ENCODE data around the gene CNTNAP3B.
"Not testable (repeated sequence)": the region's sequence is repeated elsewhere in the genome, so short reads cannot be mapped to it uniquely, and the experiment has no call there.

DNA sequence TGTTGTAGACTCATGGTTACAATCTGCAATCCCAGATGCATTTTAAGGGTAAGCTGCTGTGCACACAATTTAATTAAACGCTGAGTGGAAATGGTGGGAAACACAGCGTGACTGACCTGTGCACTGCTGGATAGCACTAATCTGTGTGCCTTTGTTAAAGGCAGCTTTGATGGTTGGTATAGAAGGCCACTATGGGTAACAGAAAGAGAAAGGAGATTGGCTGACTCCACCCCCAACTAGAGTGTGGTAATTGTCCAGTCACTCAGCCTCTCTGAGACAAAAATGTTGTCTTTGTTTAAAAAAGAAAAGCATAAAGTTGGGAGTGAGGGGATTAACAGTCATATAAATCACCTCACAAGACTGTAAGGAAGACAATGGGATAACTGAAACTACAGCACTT lies 48.9 kb downstream of the CNTNAP3B start:
- TF ChIP-seq, protein P1, sequence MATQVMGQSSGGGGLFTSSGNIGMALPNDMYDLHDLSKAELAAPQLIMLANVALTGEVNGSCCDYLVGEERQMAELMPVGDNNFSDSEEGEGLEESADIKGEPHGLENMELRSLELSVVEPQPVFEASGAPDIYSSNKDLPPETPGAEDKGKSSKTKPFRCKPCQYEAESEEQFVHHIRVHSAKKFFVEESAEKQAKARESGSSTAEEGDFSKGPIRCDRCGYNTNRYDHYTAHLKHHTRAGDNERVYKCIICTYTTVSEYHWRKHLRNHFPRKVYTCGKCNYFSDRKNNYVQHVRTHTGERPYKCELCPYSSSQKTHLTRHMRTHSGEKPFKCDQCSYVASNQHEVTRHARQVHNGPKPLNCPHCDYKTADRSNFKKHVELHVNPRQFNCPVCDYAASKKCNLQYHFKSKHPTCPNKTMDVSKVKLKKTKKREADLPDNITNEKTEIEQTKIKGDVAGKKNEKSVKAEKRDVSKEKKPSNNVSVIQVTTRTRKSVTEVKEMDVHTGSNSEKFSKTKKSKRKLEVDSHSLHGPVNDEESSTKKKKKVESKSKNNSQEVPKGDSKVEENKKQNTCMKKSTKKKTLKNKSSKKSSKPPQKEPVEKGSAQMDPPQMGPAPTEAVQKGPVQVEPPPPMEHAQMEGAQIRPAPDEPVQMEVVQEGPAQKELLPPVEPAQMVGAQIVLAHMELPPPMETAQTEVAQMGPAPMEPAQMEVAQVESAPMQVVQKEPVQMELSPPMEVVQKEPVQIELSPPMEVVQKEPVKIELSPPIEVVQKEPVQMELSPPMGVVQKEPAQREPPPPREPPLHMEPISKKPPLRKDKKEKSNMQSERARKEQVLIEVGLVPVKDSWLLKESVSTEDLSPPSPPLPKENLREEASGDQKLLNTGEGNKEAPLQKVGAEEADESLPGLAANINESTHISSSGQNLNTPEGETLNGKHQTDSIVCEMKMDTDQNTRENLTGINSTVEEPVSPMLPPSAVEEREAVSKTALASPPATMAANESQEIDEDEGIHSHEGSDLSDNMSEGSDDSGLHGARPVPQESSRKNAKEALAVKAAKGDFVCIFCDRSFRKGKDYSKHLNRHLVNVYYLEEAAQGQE (IDR thresholded peaks at IDR 0.05; ENCODE audit: unreplicated experiment), result not testable (repeated sequence)
- not testable (repeated sequence) for TF ChIP-seq POLR2AphosphoS5 (IDR thresholded peaks at IDR 0.05; ENCODE audit: low read depth); JUNB (IDR thresholded peaks at IDR 0.05; ENCODE audit: unreplicated experiment); EZH2phosphoT487 (IDR thresholded peaks at IDR 0.05; ENCODE audit: unreplicated experiment); EZH2 (IDR thresholded peaks at IDR 0.05; ENCODE audit: low read depth, unreplicated experiment); ZNF114 (CRISPR knock-in tag; IDR thresholded peaks at IDR 0.05)
- TF ChIP-seq, protein P2, sequence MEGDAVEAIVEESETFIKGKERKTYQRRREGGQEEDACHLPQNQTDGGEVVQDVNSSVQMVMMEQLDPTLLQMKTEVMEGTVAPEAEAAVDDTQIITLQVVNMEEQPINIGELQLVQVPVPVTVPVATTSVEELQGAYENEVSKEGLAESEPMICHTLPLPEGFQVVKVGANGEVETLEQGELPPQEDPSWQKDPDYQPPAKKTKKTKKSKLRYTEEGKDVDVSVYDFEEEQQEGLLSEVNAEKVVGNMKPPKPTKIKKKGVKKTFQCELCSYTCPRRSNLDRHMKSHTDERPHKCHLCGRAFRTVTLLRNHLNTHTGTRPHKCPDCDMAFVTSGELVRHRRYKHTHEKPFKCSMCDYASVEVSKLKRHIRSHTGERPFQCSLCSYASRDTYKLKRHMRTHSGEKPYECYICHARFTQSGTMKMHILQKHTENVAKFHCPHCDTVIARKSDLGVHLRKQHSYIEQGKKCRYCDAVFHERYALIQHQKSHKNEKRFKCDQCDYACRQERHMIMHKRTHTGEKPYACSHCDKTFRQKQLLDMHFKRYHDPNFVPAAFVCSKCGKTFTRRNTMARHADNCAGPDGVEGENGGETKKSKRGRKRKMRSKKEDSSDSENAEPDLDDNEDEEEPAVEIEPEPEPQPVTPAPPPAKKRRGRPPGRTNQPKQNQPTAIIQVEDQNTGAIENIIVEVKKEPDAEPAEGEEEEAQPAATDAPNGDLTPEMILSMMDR (conservative IDR thresholded peaks at IDR 0.05; ENCODE audit: low read depth in 2 of 2), result not testable (repeated sequence)
- TF ChIP-seq, protein P3, sequence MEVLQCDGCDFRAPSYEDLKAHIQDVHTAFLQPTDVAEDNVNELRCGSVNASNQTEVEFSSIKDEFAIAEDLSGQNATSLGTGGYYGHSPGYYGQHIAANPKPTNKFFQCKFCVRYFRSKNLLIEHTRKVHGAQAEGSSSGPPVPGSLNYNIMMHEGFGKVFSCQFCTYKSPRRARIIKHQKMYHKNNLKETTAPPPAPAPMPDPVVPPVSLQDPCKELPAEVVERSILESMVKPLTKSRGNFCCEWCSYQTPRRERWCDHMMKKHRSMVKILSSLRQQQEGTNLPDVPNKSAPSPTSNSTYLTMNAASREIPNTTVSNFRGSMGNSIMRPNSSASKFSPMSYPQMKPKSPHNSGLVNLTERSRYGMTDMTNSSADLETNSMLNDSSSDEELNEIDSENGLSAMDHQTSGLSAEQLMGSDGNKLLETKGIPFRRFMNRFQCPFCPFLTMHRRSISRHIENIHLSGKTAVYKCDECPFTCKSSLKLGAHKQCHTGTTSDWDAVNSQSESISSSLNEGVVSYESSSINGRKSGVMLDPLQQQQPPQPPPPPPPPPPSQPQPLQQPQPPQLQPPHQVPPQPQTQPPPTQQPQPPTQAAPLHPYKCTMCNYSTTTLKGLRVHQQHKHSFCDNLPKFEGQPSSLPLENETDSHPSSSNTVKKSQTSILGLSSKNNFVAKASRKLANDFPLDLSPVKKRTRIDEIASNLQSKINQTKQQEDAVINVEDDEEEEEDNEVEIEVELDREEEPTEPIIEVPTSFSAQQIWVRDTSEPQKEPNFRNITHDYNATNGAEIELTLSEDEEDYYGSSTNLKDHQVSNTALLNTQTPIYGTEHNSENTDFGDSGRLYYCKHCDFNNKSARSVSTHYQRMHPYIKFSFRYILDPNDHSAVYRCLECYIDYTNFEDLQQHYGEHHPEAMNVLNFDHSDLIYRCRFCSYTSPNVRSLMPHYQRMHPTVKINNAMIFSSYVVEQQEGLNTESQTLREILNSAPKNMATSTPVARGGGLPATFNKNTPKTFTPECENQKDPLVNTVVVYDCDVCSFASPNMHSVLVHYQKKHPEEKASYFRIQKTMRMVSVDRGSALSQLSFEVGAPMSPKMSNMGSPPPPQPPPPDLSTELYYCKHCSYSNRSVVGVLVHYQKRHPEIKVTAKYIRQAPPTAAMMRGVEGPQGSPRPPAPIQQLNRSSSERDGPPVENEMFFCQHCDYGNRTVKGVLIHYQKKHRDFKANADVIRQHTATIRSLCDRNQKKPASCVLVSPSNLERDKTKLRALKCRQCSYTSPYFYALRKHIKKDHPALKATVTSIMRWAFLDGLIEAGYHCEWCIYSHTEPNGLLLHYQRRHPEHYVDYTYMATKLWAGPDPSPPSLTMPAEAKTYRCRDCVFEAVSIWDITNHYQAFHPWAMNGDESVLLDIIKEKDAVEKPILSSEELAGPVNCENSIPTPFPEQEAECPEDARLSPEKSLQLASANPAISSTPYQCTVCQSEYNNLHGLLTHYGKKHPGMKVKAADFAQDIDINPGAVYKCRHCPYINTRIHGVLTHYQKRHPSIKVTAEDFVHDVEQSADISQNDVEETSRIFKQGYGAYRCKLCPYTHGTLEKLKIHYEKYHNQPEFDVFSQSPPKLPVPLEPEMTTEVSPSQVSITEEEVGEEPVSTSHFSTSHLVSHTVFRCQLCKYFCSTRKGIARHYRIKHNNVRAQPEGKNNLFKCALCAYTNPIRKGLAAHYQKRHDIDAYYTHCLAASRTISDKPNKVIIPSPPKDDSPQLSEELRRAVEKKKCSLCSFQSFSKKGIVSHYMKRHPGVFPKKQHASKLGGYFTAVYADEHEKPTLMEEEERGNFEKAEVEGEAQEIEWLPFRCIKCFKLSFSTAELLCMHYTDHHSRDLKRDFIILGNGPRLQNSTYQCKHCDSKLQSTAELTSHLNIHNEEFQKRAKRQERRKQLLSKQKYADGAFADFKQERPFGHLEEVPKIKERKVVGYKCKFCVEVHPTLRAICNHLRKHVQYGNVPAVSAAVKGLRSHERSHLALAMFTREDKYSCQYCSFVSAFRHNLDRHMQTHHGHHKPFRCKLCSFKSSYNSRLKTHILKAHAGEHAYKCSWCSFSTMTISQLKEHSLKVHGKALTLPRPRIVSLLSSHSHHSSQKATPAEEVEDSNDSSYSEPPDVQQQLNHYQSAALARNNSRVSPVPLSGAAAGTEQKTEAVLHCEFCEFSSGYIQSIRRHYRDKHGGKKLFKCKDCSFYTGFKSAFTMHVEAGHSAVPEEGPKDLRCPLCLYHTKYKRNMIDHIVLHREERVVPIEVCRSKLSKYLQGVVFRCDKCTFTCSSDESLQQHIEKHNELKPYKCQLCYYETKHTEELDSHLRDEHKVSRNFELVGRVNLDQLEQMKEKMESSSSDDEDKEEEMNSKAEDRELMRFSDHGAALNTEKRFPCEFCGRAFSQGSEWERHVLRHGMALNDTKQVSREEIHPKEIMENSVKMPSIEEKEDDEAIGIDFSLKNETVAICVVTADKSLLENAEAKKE (CRISPR knock-in tag; IDR thresholded peaks at IDR 0.05), result not testable (repeated sequence)

All from GM23338 (cell line).